ENCODE results near the gene PTPRN2. TPM values are rescaled to one million over a fixed set of nuclear protein-coding genes. Genes with fewer than 3 reads are reported as not detected.

Gene PTPRN2
- total and polyA plus RNA-seq, 2 donors from 2014 or later, result 4.8 to 6.2 TPM

DNA sequence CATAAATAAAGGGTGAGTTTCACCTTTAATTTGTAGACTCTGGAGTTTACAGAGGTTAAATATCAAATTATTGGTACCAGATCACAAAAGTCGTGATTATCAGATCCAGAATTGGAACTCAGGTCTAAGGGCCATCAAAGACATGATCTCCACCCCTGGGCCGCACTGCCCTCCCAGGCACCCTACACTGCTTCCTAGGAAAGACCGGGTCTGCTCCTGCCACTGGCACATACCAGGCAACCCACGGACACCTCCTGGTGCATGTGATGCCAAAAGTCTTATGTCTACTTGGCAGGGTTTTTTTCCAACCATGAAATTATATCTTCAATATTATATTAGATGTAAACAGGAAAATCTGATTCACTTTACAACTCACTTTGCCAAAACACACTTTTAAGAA is 452.8 kb downstream of the PTPRN2 start:
- no peak overlapping the region for H3K4me3 ChIP-seq (ENCODE audit: low read length in 3 of 3)
- H3K4me1 ChIP-seq (ENCODE audit: control insufficient read depth in 2 of 3, insufficient read depth in 2 of 3, low read depth in 1 of 3, low read length in 3 of 3), result no peaks in the 10 kb centered on the region
- TF ChIP-seq, protein P1, sequence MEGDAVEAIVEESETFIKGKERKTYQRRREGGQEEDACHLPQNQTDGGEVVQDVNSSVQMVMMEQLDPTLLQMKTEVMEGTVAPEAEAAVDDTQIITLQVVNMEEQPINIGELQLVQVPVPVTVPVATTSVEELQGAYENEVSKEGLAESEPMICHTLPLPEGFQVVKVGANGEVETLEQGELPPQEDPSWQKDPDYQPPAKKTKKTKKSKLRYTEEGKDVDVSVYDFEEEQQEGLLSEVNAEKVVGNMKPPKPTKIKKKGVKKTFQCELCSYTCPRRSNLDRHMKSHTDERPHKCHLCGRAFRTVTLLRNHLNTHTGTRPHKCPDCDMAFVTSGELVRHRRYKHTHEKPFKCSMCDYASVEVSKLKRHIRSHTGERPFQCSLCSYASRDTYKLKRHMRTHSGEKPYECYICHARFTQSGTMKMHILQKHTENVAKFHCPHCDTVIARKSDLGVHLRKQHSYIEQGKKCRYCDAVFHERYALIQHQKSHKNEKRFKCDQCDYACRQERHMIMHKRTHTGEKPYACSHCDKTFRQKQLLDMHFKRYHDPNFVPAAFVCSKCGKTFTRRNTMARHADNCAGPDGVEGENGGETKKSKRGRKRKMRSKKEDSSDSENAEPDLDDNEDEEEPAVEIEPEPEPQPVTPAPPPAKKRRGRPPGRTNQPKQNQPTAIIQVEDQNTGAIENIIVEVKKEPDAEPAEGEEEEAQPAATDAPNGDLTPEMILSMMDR (IDR thresholded peaks at IDR 0.05; ENCODE audit: borderline replicate concordance, extremely low read depth, insufficient read depth), result no peak
- peaks cover 0 to 5% (median 0%) of the 10 kb centered on the region in 3 donors for H3K9me3 ChIP-seq (ENCODE audit: control insufficient read depth in 2 of 3, insufficient read depth in 1 of 3, low read length in 3 of 3)
- H3K36me3 ChIP-seq (ENCODE audit: control insufficient read depth in 2 of 3, insufficient read depth in 3 of 3, low read length in 3 of 3), result no peaks in the 10 kb centered on the region
- no peaks in the 10 kb centered on the region for H3K27me3 ChIP-seq (ENCODE audit: control insufficient read depth, insufficient read depth, low read length)
- intact Hi-C loops (cut with DNase I), result no loop called here
- DNase-seq, result peak in 1 of 5 donors; percentile 29
- no peak for FAIRE-seq
- H3K27ac ChIP-seq (ENCODE audit: low read depth in 2 of 2, low read length in 2 of 2), result no peak overlapping the region
- no peak overlapping the region for H3K9ac ChIP-seq (ENCODE audit: low read length in 3 of 3)

DNA sequence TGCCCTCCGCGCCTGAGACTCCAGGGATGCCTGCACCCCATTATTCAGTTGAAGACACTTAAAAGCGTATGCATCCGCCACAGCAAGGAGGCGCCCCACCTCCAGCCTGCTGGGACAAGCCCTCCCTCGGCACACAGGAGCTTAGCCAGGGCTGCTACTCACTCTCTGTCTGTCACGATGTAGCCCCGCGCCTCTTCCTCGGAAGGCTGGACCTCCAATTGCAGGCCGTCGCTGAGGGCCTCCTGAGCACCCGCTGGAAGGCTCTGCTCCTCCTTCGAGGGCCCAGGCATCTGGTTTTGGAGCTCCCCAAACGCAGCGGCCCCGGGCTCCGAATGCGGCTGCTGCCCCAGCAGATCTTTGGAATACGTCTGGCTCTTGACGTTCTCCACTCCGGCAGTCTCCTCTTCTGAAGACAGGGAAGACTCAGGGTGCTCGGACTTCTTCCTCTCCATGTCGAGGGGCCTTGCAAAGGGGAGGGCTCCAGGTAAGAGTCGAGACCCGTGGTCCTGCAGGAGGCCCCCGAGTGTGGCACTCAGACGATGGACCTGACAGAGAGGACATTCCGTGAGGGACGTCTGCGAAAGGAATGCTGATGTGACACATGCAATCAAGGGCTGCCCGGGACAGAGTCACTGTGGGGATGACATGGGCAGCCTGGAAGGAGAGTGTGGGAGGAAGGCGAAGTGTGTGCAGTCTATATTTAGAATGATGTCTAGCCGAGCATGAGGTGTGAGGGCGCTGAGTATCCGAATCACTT is 453.9 kb downstream of the PTPRN2 start:
- Histone ChIP-seq H3K4me3 (ENCODE audit: low read length in 3 of 3) (no peak overlapping the region), H3K4me1 (ENCODE audit: control insufficient read depth in 2 of 3, insufficient read depth in 2 of 3, low read depth in 1 of 3, low read length in 3 of 3) (no peaks in the 10 kb centered on the region), H3K36me3 (ENCODE audit: control insufficient read depth in 2 of 3, insufficient read depth in 3 of 3, low read length in 3 of 3) (no peaks in the 10 kb centered on the region), H3K27me3 (ENCODE audit: control insufficient read depth, insufficient read depth, low read length) (no peaks in the 10 kb centered on the region), H3K9me3 (ENCODE audit: control insufficient read depth in 2 of 3, insufficient read depth in 1 of 3, low read length in 3 of 3) (peaks cover 0 to 8% (median 0%) of the 10 kb centered on the region in 3 donors), H3K9ac (ENCODE audit: low read length in 3 of 3) (no peak overlapping the region), H3K27ac (ENCODE audit: low read depth in 2 of 2, low read length in 2 of 2) (no peak overlapping the region)
- DNase-seq, result peak in 1 of 5 donors; percentile 48
- FAIRE-seq, result no peak
- TF ChIP-seq, protein P1 (IDR thresholded peaks at IDR 0.05; ENCODE audit: borderline replicate concordance, extremely low read depth, insufficient read depth), result no peak
- intact Hi-C loops (cut with DNase I), result no loop called here

DNA sequence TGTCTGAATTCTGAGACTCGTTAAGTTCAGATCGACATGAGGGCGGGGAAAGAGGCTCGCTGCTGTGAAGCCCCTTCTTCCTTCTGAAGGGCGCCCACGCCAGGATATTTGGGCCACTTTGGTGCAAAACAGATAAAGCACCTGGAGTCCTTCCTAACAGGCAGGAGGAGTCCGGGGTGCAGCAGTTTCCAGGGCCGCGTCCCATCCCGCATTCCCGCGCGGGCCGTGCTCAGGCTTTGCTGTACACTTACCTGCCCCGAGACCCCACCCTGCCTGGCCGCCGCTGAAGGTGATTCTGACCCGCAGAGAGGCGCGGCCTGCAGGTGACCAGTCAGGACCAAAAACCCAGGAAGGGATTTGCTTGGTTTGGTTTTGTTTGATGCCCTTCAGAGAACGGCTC is 454.6 kb downstream of the PTPRN2 start:
- DNase-seq, result peak in 1 of 5 donors; percentile 61
- TF ChIP-seq, protein P1 (IDR thresholded peaks at IDR 0.05; ENCODE audit: borderline replicate concordance, extremely low read depth, insufficient read depth), result no peak
- no peak overlapping the region for H3K27ac ChIP-seq (ENCODE audit: low read depth in 2 of 2, low read length in 2 of 2)
- H3K27me3 ChIP-seq (ENCODE audit: control insufficient read depth, insufficient read depth, low read length), result no peaks in the 10 kb centered on the region
- no peaks in the 10 kb centered on the region for H3K36me3 ChIP-seq (ENCODE audit: control insufficient read depth in 2 of 3, insufficient read depth in 3 of 3, low read length in 3 of 3)
- intact Hi-C loops (cut with DNase I), result no loop called here
- no peak overlapping the region for H3K9ac ChIP-seq (ENCODE audit: low read length in 3 of 3)
- peaks cover 0 to 8% (median 0%) of the 10 kb centered on the region in 3 donors for H3K9me3 ChIP-seq (ENCODE audit: control insufficient read depth in 2 of 3, insufficient read depth in 1 of 3, low read length in 3 of 3)
- FAIRE-seq, result no peak
- no peaks in the 10 kb centered on the region for H3K4me1 ChIP-seq (ENCODE audit: control insufficient read depth in 2 of 3, insufficient read depth in 2 of 3, low read depth in 1 of 3, low read length in 3 of 3)
- H3K4me3 ChIP-seq (ENCODE audit: low read length in 3 of 3), result no peak overlapping the region

Data from kidney (tissue), 14 donors.